ENCODE measurements around the gene HOXD4. TPM values are rescaled to one million over a fixed set of nuclear protein-coding genes. Genes with fewer than 3 reads are reported as not detected.

The HOXD4 gene
- total RNA-seq, 1 donor from 2014 or later = not detected

GRCh38 chr2:176109946-176110345 is 41.4 kb upstream of the HOXD4 start:
- DNase-seq = no peak
- Mint-ChIP-seq H3K36me3 (ENCODE audit: low read depth) (peaks cover 7% of the 10 kb centered on the region), H3K27ac (no peak overlapping the region), H3K4me1 (peaks cover 8% of the 10 kb centered on the region), H3K4me3 (no peak overlapping the region), H3K9me3 (peaks cover 9% of the 10 kb centered on the region), H3K27me3 (peaks cover 80% of the 10 kb centered on the region)
- intact Hi-C loops (cut with micrococcal nuclease) = loop anchor here (2.0 kb wide), 3 partner anchors 19 to 49 kb away; partner anchors contain the start of genes EVX2 and HOXD8

- Mint-ChIP-seq H3K27ac (peak overlapping the region; percentile 12), H3K36me3 (ENCODE audit: low read depth) (peaks cover 4% of the 10 kb centered on the region), H3K9me3 (peaks cover 9% of the 10 kb centered on the region), H3K27me3 (peaks cover 77% of the 10 kb centered on the region), H3K4me1 (peaks cover 8% of the 10 kb centered on the region), H3K4me3 (no peak overlapping the region)
- intact Hi-C loops (cut with micrococcal nuclease) = loop anchor here (2.0 kb wide), 3 partner anchors 18 to 48 kb away; partner anchors contain the start of genes EVX2 and HOXD8
- DNase-seq = no peak
Observed at GRCh38 chr2:176110415-176111308, 40.7 kb upstream of the HOXD4 start.

GRCh38 chr2:176111309-176111663 is 40.1 kb upstream of the HOXD4 start:
- intact Hi-C loops (cut with micrococcal nuclease) = loop anchor here (2.0 kb wide), 3 partner anchors 18 to 48 kb away; partner anchors contain the start of genes EVX2 and HOXD8
- Mint-ChIP-seq H3K27me3 (peaks cover 76% of the 10 kb centered on the region), H3K4me1 (peaks cover 5% of the 10 kb centered on the region), H3K36me3 (ENCODE audit: low read depth) (peaks cover 1% of the 10 kb centered on the region), H3K4me3 (no peak overlapping the region), H3K27ac (peak overlapping the region; percentile 12), H3K9me3 (peaks cover 6% of the 10 kb centered on the region)
- no peak for DNase-seq

- H3K4me1 Mint-ChIP-seq = peaks cover 3% of the 10 kb centered on the region
- no peaks in the 10 kb centered on the region for H3K36me3 Mint-ChIP-seq (ENCODE audit: low read depth)
- DNase-seq = no peak
- intact Hi-C loops (cut with micrococcal nuclease) = loop anchor here (2.0 kb wide), 3 partner anchors 17 to 47 kb away; partner anchors contain the start of genes EVX2 and HOXD8
- peak overlapping the region; percentile 56 for H3K27ac Mint-ChIP-seq
- no peak overlapping the region for H3K4me3 Mint-ChIP-seq
- H3K27me3 Mint-ChIP-seq = peaks cover 79% of the 10 kb centered on the region
- H3K9me3 Mint-ChIP-seq = peaks cover 6% of the 10 kb centered on the region
Observed at GRCh38 chr2:176111846-176112374, 39.4 kb upstream of the HOXD4 start.

- Mint-ChIP-seq H3K27ac (peak overlapping the region; percentile 73), H3K27me3 (peaks cover 82% of the 10 kb centered on the region), H3K4me1 (peaks cover 3% of the 10 kb centered on the region), H3K9me3 (peaks cover 8% of the 10 kb centered on the region), H3K4me3 (no peak overlapping the region), H3K36me3 (ENCODE audit: low read depth) (no peaks in the 10 kb centered on the region)
- DNase-seq = no peak
- intact Hi-C loops (cut with micrococcal nuclease) = no loop called here
Observed at GRCh38 chr2:176112375-176113302, 38.7 kb upstream of the HOXD4 start.

- peaks cover 86% of the 10 kb centered on the region for H3K27me3 Mint-ChIP-seq
- H3K9me3 Mint-ChIP-seq = peaks cover 10% of the 10 kb centered on the region
- DNase-seq = no peak
- H3K4me1 Mint-ChIP-seq = peaks cover 7% of the 10 kb centered on the region
- H3K4me3 Mint-ChIP-seq = no peak overlapping the region
- intact Hi-C loops (cut with micrococcal nuclease) = no loop called here
- no peak overlapping the region for H3K27ac Mint-ChIP-seq
- H3K36me3 Mint-ChIP-seq (ENCODE audit: low read depth) = peaks cover 3% of the 10 kb centered on the region
Observed at GRCh38 chr2:176114120-176114929, 37.0 kb upstream of the HOXD4 start.

GRCh38 chr2:176114930-176115625 is 36.3 kb upstream of the HOXD4 start:
- intact Hi-C loops (cut with micrococcal nuclease) = no loop called here
- no peak for DNase-seq
- H3K27me3 Mint-ChIP-seq = peaks cover 86% of the 10 kb centered on the region
- no peak overlapping the region for H3K27ac Mint-ChIP-seq
- H3K36me3 Mint-ChIP-seq (ENCODE audit: low read depth) = peaks cover 3% of the 10 kb centered on the region
- peaks cover 7% of the 10 kb centered on the region for H3K4me1 Mint-ChIP-seq
- peaks cover 7% of the 10 kb centered on the region for H3K9me3 Mint-ChIP-seq
- H3K4me3 Mint-ChIP-seq = no peak overlapping the region

- peaks cover 86% of the 10 kb centered on the region for H3K27me3 Mint-ChIP-seq
- no peak for DNase-seq
- intact Hi-C loops (cut with micrococcal nuclease) = no loop called here
- H3K4me3 Mint-ChIP-seq = no peak within 1 kb of the TSS
- H3K36me3 Mint-ChIP-seq (ENCODE audit: low read depth) = peaks cover 3% of the 10 kb centered on the region
- peaks cover 6% of the 10 kb centered on the region for H3K4me1 Mint-ChIP-seq
- H3K9me3 Mint-ChIP-seq = peaks cover 7% of the 10 kb centered on the region
- H3K27ac Mint-ChIP-seq = peak within 1 kb of the TSS; percentile 29
Observed at GRCh38 chr2:176115883-176116813, 35.2 kb upstream of the HOXD4 start, which contains the start of gene HOXD10. Gene HOXD10 (plus strand): TSS chr2:176116778. CDS start chr2:176116834, 56 bp downstream.

GRCh38 chr2:176117162-176117822 is 34.1 kb upstream of the HOXD4 start:
- intact Hi-C loops (cut with micrococcal nuclease) = no loop called here
- peaks cover 80% of the 10 kb centered on the region for H3K27me3 Mint-ChIP-seq
- no peak overlapping the region for H3K27ac Mint-ChIP-seq
- H3K36me3 Mint-ChIP-seq (ENCODE audit: low read depth) = peaks cover 3% of the 10 kb centered on the region
- peaks cover 4% of the 10 kb centered on the region for H3K4me1 Mint-ChIP-seq
- DNase-seq = no peak
- H3K4me3 Mint-ChIP-seq = no peak overlapping the region
- H3K9me3 Mint-ChIP-seq = peaks cover 7% of the 10 kb centered on the region

GRCh38 chr2:176117823-176118371 is 33.5 kb upstream of the HOXD4 start:
- H3K4me3 Mint-ChIP-seq = no peak overlapping the region
- H3K27me3 Mint-ChIP-seq = peaks cover 75% of the 10 kb centered on the region
- peaks cover 4% of the 10 kb centered on the region for H3K4me1 Mint-ChIP-seq
- H3K36me3 Mint-ChIP-seq (ENCODE audit: low read depth) = peaks cover 3% of the 10 kb centered on the region
- peaks cover 7% of the 10 kb centered on the region for H3K9me3 Mint-ChIP-seq
- intact Hi-C loops (cut with micrococcal nuclease) = no loop called here
- no peak overlapping the region for H3K27ac Mint-ChIP-seq
- DNase-seq = no peak
